Dedifferentiated amniotic fluid mesenchymal stem cell (primary cell): ENCODE data around the gene HACD4.

Experiments
- DNase-seq: peaks from one replicate; pipeline ENCODE4 v3.0.0-alpha.2; 2016; ENCODE audit errors: extremely low spot score

The HACD4 gene

GRCh38 chr9:21031091-21031807 lies at the start of gene HACD4:
HACD4 (minus strand) TSS chr9:21031640; CDS start chr9:21031590, 50 bp downstream.
- no peak for DNase-seq

- no peak for DNase-seq
Observed at GRCh38 chr9:21080793-21081192, 49.4 kb upstream of the HACD4 start.

- DNase-seq: no peak
Observed at GRCh38 chr9:21078702-21079101, 47.3 kb upstream of the HACD4 start.

GRCh38 chr9:21077781-21078180 lies 46.3 kb upstream of the HACD4 start, which contains the start of gene IFNB1:
IFNB1 (minus strand) TSS chr9:21077942; CDS start chr9:21077869, 73 bp downstream.
- DNase-seq: no peak

GRCh38 chr9:21075484-21075883 lies 44.0 kb upstream of the HACD4 start:
- DNase-seq: no peak

GRCh38 chr9:21070906-21071305 lies 39.5 kb upstream of the HACD4 start:
- no peak for DNase-seq

- DNase-seq: peak; percentile 93
Observed at GRCh38 chr9:21070171-21070571, 38.7 kb upstream of the HACD4 start.

GRCh38 chr9:21060919-21061561 lies 29.6 kb upstream of the HACD4 start:
- peak; percentile 84 for DNase-seq

GRCh38 chr9:21056931-21057330 lies 25.5 kb upstream of the HACD4 start:
- DNase-seq: no peak

- no peak for DNase-seq
Observed at GRCh38 chr9:21053851-21054250, 22.4 kb upstream of the HACD4 start.

GRCh38 chr9:21047281-21047691 lies 15.8 kb upstream of the HACD4 start:
- DNase-seq: no peak

- no peak for DNase-seq
Observed at GRCh38 chr9:21043841-21044240, 12.4 kb upstream of the HACD4 start.

- DNase-seq: no peak
Observed at GRCh38 chr9:21042466-21042865, 11.0 kb upstream of the HACD4 start.

- no peak for DNase-seq
Observed at GRCh38 chr9:21039302-21039701, 7.9 kb upstream of the HACD4 start.

- DNase-seq: no peak
Observed at GRCh38 chr9:21037278-21037677, 5.8 kb upstream of the HACD4 start.

GRCh38 chr9:21031808-21032183 lies 356 bp upstream of the HACD4 start:
- no peak for DNase-seq

- DNase-seq: peak; percentile 48
Observed at GRCh38 chr9:21030389-21031035, 928 bp downstream of the HACD4 start.

- DNase-seq: no peak
Observed at GRCh38 chr9:21029661-21030060, 1.8 kb downstream of the HACD4 start.

- no peak for DNase-seq
Observed at GRCh38 chr9:21028466-21028865, 3.0 kb downstream of the HACD4 start.

GRCh38 chr9:21027295-21027694 lies 4.1 kb downstream of the HACD4 start:
- no peak for DNase-seq

GRCh38 chr9:21023861-21024260 lies 7.6 kb downstream of the HACD4 start:
- no peak for DNase-seq

GRCh38 chr9:21018177-21018576 lies 13.3 kb downstream of the HACD4 start:
- no peak for DNase-seq
